GM18505 (cell line): ENCODE data around the gene FBXW9.
"Not testable (repeated sequence)": the region's sequence is repeated elsewhere in the genome, so short reads cannot be mapped to it uniquely, and the experiment has no call there.

Experiments used
- ATAC-seq: cut with Tn5 transposase; IDR thresholded peaks from one replicate; pipeline ENCODE4 v1.9.1; 2021; ENCODE audit not compliant: unreplicated experiment
- POLR2A ChIP-seq: IDR thresholded peaks from 4 replicates; pipeline ENCODE4 v1.6.1; 2011; ENCODE audit warnings: borderline replicate concordance; ENCODE audit not compliant: insufficient read depth, insufficient read length; ENCODE audit errors: extremely low read depth

The FBXW9 gene

GRCh38 chr19:12681074-12681987 is 15.1 kb downstream of the FBXW9 start, which contains the start of gene DHPS:
TSS of gene DHPS (minus strand) at chr19:12681880. CDS start at chr19:12681766, 114 bp downstream.
- ATAC-seq = peak; percentile 61
- TF ChIP-seq POLR2A = peak; percentile 75

DNA sequence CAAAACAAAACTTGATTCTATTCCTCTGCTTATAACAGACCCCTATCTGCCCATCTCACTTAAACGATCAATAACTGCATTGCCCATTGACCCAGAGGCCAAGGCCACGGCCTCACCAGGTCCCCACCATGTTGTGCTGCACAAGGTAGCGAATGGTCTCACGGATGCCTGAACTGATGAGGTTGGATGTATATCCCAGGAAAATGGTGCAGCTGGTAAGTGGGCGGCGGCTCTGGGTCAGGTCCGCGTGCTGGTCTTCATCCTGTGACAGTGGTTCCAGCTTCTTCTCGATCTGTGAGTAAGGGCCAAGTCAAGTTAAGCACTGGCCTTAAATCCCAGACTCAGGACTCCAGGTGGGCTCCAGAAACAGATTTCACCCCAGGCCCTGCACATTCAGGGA is 16.4 kb downstream of the FBXW9 start:
- no peak for TF ChIP-seq POLR2A
- ATAC-seq = no peak

GRCh38 chr19:12678039-12678438 is 18.4 kb downstream of the FBXW9 start:
- not testable (repeated sequence) for ATAC-seq

DNA sequence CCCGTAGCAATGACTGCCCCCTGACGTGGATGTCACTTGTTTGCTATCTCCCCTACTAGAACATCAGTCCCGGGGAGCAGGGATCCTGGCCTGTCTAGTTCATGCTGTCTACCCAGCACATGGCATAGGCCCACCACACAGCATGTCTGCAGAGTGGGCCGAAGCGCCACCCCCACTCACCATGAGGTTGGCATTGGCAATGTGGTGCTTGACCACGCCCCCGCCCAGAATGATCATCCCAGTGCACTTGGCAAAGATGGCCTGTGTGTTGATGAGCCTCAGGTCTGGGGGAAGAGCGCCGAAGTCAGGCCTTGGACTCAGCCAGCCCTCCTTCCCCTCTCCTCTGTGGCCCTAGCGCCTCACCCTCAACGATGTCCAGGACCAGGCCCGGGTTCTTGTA is 19.5 kb downstream of the FBXW9 start:
- TF ChIP-seq POLR2A = no peak
- no peak for ATAC-seq

- ATAC-seq = no peak
- no peak for TF ChIP-seq POLR2A
Measured at GRCh38 chr19:12676384-12676792, 20.0 kb downstream of the FBXW9 start.

DNA sequence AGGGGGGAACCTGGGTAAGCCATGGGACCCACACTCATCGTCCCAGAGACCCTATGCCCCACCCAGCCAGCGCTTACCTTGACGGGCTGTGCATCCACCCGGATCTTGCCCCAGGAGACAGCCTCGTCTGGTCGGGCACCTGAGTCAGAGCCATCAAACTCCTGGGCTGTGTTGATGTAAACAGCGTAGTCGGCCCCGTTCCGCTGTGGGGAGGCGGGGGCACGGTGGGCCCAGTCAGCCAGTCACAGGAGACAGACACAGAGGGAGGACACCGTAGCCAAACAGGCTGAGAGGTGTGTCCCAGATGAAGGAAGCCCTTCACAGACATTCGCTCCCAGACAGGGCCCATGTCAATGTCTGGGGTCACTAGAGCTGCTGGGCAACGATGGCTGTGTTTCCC is 20.5 kb downstream of the FBXW9 start:
- ATAC-seq = no peak
- no peak for TF ChIP-seq POLR2A

DNA sequence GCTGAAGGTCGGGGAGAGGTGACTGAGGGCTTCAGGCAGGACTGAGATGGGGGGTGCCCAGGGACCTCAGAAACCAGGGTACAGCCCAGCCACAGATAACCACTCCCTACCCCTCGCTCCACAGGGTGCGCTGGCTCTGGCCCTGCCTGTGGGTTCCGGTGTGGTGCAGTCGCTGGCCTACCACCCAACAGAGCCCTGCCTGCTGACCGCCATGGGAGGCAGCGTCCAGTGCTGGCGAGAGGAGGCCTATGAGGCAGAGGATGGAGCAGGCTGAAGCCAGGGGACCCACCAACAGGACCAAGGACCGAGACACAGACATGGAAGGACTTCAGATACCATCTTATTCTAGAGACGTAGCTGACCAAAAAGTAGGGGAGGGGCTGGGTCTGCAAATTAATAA is 21.0 kb downstream of the FBXW9 start:
- ATAC-seq = no peak
- TF ChIP-seq POLR2A = peak; percentile 8

DNA sequence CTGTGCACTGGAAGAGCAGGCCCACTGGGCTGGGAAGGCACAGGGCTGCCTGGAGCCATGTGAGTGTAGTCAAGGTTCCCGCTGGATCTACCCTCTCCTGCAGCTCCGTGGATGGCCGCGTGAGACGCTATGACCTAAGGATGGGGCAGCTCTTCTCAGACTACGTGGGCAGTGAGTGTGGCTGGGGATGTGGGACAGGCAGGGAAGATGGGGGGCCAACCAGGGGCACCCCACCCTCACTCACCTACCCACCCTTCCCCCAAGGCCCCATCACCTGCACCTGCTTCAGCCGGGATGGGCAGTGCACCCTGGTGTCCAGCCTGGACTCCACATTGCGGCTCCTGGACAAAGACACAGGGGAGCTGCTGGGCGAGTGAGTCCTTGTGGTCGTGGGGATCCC is 23.7 kb downstream of the FBXW9 start:
- no peak for ATAC-seq
- no peak for TF ChIP-seq POLR2A

DNA sequence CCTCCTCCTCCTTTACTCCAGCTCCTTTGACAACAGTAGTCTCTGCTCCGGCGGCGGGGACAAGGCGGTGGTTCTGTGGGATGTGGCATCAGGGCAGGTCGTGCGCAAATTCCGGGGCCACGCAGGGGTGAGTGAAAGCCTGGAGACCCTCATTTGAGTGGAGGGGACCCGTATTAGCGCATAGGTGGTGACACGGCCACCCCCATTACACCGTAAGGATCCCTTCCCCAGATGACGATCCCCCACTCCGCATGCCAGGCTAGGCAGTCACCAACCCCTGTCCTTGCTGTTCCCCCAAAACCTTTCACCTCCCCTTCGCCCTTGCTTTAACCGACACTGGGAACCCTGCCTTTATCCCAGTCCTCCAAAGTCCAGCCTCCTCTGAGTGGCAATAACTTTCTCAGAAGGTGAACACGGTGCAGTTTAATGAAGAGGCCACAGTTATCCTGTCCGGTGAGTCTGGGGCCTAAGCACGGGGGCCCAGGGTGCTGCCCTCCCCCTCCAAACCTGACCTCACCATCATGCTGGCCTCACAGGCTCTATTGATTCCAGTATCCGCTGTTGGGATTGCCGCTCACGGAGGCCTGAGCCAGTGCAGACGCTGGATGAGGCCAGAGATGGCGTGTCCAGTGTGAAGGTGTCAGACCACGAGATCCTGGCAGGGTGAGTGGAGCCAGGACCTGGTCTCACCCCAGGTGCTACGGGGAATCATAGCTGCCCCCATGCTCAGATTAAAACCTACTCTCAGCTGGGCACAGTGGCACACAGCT is 26.1 kb downstream of the FBXW9 start:
- peak; percentile 19 for TF ChIP-seq POLR2A
- no peak for ATAC-seq

DNA sequence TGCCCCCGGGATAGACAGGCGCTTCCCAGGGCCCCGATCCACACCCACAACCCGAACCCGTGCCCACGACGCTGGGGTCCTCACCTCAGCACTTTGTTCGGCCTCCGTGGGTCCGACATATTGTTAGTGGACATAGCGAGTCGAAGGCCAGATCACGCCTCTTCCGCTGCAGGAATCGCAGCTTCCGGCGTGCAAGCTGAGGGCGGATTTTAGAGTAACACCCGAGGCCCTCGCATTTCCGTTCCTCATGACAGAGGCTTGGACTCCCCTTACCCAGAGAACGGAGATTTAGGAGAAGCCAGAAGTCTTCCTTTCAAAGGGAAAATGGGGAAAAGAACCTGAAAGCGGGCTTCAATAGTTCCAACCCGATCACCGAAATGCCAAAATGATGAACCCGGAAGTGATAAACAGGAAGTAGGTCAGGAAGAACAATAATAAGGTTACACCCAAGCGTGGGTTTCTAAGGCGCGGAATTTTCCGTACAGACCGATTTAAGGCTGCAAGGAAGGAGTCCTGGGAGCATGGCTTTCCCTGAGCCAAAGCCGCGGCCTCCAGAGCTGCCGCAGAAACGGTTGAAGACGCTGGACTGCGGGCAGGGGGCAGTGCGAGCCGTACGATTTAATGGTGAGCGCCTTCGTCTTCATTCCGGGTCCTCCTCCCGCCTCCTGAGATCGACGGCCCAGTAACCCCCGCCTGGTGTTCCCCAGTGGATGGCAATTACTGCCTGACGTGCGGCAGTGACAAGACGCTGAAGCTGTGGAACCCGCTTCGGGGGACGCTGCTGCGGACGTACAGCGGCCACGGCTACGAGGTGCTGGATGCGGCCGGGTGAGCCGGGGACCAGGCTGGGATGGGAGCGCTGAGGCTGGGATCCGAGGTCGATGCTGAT is 26.9 kb downstream of the FBXW9 start:
- ATAC-seq = no peak
- TF ChIP-seq POLR2A = peak; percentile 78

DNA sequence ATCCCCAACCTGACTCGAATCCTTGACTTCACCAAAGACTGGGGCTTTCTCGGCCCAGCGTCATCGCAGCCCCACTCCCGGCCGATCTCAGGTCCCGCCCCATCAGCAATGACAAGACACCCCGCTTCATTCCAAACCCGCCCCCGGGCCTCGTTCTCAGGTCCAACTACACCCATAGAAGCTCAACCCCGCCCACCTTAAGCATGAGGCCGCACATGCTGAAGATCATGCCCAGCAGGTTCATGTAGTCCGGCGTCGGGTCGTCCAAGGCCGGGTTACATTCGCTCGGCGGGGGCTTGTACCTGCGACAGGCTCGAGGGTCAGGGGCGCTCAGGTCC is 27.5 kb downstream of the FBXW9 start:
- no peak for ATAC-seq
- TF ChIP-seq POLR2A = no peak

- no peak for ATAC-seq
- no peak for TF ChIP-seq POLR2A
Measured at GRCh38 chr19:12668346-12668745, 28.1 kb downstream of the FBXW9 start.

DNA sequence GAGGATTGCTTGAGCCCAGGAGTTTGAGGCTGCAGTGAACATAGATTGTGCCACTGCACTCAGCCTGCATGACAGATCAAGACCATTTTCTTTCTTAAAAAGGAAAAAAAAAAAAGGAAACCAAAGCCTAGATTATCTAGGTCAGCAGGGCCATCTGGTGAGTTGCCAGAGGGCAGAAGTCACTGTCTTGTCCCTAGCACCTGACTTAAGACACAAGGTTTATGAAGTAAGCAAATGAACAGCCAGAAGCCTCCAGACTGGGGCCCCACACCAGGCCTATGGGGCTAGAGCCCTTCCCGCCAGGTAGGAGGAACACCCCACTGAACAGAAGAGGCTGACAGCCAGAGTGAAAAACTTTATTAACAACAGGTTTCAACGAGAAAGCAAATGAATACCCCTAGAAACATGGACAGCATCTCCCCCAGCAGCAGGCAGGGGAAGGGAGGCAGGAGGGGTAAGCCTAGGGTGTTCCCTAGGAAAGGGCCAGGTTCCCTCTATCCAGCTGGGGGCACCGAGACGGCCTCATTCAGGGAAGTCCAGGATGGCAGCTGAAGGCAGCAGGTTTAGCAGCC is 28.6 kb downstream of the FBXW9 start:
- TF ChIP-seq POLR2A = no peak
- no peak for ATAC-seq

- no peak for ATAC-seq
- TF ChIP-seq POLR2A = peak; percentile 72
Measured at GRCh38 chr19:12666265-12667048, 30.0 kb downstream of the FBXW9 start, which contains the start of the genes MAN2B1 and WDR83. TSS of gene MAN2B1 (minus strand) at chr19:12666742. CDS start at chr19:12666701, 41 bp downstream. TSS of gene WDR83 (plus strand) at chr19:12666807. CDS start at chr19:12669791, 2,984 bp downstream.
